Liver (tissue), 3 donors: ENCODE data around the gene BAG2.

ENCODE experiments used
- CTCF ChIP-seq: fragments of 150-350 bp; IDR thresholded peaks from 2 replicates; pipeline ENCODE4 v1.5.1; 2017; ENCODE audit warnings: improper control_type of control experiment, low read depth, low read length; ENCODE audit not compliant: missing input control
- EGR1 ChIP-seq, 2 donors: IDR thresholded peaks; 2 replicates each; pipeline ENCODE4 v1.6.1; 2016 to 2018; ENCODE audit warnings: antibody characterized with exemption in 2 of 2, low read depth in 2 of 2
- REST ChIP-seq: IDR thresholded peaks from 2 replicates; pipeline ENCODE4 v1.6.1; 2016; ENCODE audit warnings: antibody characterized with exemption, mild to moderate bottlenecking
- TF ChIP-seq, protein P1 (sequence below): IDR thresholded peaks from 2 replicates; pipeline ENCODE4 v1.6.1; 2016; ENCODE audit warnings: antibody characterized with exemption
- donor health status: healthy.
- donor health status: healthy.

- no peak for TF ChIP-seq CTCF
- TF ChIP-seq EGR1 (IDR thresholded peaks at IDR 0.05; ENCODE audit: low read depth in 2 of 2), result no peak
- TF ChIP-seq, protein P1, sequence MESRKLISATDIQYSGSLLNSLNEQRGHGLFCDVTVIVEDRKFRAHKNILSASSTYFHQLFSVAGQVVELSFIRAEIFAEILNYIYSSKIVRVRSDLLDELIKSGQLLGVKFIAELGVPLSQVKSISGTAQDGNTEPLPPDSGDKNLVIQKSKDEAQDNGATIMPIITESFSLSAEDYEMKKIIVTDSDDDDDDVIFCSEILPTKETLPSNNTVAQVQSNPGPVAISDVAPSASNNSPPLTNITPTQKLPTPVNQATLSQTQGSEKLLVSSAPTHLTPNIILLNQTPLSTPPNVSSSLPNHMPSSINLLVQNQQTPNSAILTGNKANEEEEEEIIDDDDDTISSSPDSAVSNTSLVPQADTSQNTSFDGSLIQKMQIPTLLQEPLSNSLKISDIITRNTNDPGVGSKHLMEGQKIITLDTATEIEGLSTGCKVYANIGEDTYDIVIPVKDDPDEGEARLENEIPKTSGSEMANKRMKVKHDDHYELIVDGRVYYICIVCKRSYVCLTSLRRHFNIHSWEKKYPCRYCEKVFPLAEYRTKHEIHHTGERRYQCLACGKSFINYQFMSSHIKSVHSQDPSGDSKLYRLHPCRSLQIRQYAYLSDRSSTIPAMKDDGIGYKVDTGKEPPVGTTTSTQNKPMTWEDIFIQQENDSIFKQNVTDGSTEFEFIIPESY, result no peak
- no peak for TF ChIP-seq REST
These were observed 5.6 kb downstream of the BAG2 start for GRCh38 chr6:57177545-57178265.
